Brain microvascular endothelial cell (primary cell): ENCODE data around the gene KCNE4.

Experiments
- DNase-seq: peaks from one replicate; pipeline ENCODE4 v3.0.0-alpha.2; 2020
- H3K27ac ChIP-seq: fragments of 250-450 bp; sonication (Bioruptor Pico); 2 replicates; pipeline ENCODE4 v1.5.1; 2020; ENCODE audit warnings: mild to moderate bottlenecking, moderate library complexity
- H3K27me3 ChIP-seq: fragments of 250-450 bp; sonication (Bioruptor Pico); replicated peaks from 2 replicates; pipeline ENCODE4 v1.5.1; 2020; ENCODE audit warnings: mild to moderate bottlenecking
- H3K36me3 ChIP-seq: fragments of 250-450 bp; sonication (Bioruptor Pico); replicated peaks from 2 replicates; pipeline ENCODE4 v1.5.1; 2020; ENCODE audit warnings: mild to moderate bottlenecking
- H3K4me3 ChIP-seq: 2 replicates; pipeline ENCODE4 v1.5.1; 2011; ENCODE audit warnings: low read depth, mild to moderate bottlenecking, control low read depth, low read length, moderate library complexity
- in situ Hi-C: cut with HindIII; loops from 2 replicates; pipeline ENCODE4 v1.10.0; 2017; ENCODE audit warnings: low sequenced_read_pairs, low pct_ligation_motif_present
- TF ChIP-seq, protein P1 (sequence below): IDR thresholded peaks from 2 replicates; pipeline ENCODE4 v1.5.1; 2011; ENCODE audit warnings: low read depth, mild to moderate bottlenecking, moderate library complexity, low read length, control low read depth, inconsistent platforms; ENCODE audit errors: missing control alignments

KCNE4 gene

GRCh38 chr2:223020971-223021675 lies 30.9 kb upstream of the KCNE4 start:
- TF ChIP-seq, protein P1, sequence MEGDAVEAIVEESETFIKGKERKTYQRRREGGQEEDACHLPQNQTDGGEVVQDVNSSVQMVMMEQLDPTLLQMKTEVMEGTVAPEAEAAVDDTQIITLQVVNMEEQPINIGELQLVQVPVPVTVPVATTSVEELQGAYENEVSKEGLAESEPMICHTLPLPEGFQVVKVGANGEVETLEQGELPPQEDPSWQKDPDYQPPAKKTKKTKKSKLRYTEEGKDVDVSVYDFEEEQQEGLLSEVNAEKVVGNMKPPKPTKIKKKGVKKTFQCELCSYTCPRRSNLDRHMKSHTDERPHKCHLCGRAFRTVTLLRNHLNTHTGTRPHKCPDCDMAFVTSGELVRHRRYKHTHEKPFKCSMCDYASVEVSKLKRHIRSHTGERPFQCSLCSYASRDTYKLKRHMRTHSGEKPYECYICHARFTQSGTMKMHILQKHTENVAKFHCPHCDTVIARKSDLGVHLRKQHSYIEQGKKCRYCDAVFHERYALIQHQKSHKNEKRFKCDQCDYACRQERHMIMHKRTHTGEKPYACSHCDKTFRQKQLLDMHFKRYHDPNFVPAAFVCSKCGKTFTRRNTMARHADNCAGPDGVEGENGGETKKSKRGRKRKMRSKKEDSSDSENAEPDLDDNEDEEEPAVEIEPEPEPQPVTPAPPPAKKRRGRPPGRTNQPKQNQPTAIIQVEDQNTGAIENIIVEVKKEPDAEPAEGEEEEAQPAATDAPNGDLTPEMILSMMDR: no peak
- Histone ChIP-seq H3K27me3 (no peaks in the 10 kb centered on the region), H3K27ac (no peak overlapping the region), H3K4me3 (no peak overlapping the region), H3K36me3 (no peaks in the 10 kb centered on the region)
- DNase-seq: no peak
- in situ Hi-C loops: no loop called here

DNA sequence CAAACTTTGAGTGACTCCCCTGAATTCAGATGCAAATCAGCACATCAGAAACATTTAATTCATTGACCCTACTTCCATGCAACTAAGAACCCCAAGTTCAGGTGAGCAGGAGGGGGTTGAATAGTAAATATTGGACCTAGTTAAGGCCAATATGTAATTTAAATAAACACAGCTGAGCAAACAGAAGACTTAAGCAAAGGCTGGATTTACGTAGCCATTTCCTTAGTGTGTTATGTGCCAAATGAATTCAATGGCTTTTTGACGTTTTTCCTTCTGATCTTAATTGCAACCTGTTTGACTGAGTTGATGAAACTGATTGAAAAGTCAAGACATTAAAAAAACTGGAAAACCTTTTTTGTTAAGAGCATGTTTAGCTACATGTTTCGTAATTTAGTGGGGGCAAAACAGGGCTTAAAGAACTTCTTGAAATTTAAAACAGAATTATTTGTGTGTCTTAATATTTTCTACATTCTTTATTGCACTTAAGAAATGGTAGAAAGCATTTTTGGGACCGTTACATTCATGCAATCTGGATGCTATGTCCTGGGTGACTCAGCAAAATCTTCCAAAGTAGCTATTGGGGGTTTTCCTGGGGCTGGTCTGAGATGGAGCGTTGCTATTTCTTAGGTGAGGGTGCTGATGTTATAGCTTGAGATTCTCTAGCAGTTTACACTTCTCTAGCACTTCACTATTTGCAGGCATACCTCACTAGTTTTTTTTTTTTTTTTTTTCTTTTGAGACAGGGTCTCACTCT lies 25.5 kb upstream of the KCNE4 start:
- H3K36me3 ChIP-seq: no peaks in the 10 kb centered on the region
- no peak overlapping the region for H3K27ac ChIP-seq
- H3K4me3 ChIP-seq: no peak overlapping the region
- in situ Hi-C loops: no loop called here
- no peaks in the 10 kb centered on the region for H3K27me3 ChIP-seq
- TF ChIP-seq, protein P1: no peak
- no peak for DNase-seq

DNA sequence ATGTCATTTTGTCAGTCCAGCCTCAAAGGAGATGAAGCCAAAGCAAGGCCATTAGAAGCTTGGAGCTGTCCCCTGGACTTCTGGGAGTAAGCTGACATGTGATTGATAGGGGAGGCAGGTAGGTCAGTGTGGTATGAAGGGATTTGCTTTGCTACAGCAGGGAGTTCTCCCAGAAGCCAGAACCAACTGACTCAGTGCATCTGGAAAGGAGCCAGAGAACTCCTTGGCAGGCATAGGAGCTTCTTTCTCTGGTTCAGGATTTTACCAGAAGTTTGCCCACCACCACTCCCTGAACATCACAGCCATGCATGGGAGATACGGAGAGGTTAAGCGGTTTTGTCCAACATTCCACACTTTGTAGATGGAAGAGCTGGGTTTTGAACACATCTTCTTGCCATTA lies 24.5 kb upstream of the KCNE4 start:
- Histone ChIP-seq H3K36me3 (no peaks in the 10 kb centered on the region), H3K4me3 (no peak overlapping the region), H3K27ac (no peak overlapping the region), H3K27me3 (no peaks in the 10 kb centered on the region)
- TF ChIP-seq, protein P1: no peak
- in situ Hi-C loops: no loop called here
- DNase-seq: peak; percentile 31

GRCh38 chr2:223029287-223029686 lies 22.7 kb upstream of the KCNE4 start:
- no peak for DNase-seq
- in situ Hi-C loops: no loop called here
- Histone ChIP-seq H3K27me3 (no peaks in the 10 kb centered on the region), H3K36me3 (no peaks in the 10 kb centered on the region), H3K27ac (no peak overlapping the region), H3K4me3 (no peak overlapping the region)
- TF ChIP-seq, protein P1: no peak

- TF ChIP-seq, protein P1: no peak
- H3K4me3 ChIP-seq: no peak overlapping the region
- no peak overlapping the region for H3K27ac ChIP-seq
- H3K27me3 ChIP-seq: no peaks in the 10 kb centered on the region
- in situ Hi-C loops: no loop called here
- DNase-seq: no peak
- no peaks in the 10 kb centered on the region for H3K36me3 ChIP-seq
Observed at GRCh38 chr2:223032187-223033142, 19.5 kb upstream of the KCNE4 start.
